Measurements from ENCODE around the gene ANKRD16.
"Not testable (repeated sequence)": the region's sequence is repeated elsewhere in the genome, so short reads cannot be mapped to it uniquely, and the experiment has no call there.

ANKRD16 gene

GRCh38 chr10:5840314-5841307 is 49.1 kb downstream of the ANKRD16 start:
- in situ Hi-C loops (cut with MboI; ENCODE audit: low sequenced_read_pairs): no loop called here

- in situ Hi-C loops (cut with MboI; ENCODE audit: low sequenced_read_pairs): not testable (repeated sequence)
Observed at GRCh38 chr10:5836181-5836580, 53.5 kb downstream of the ANKRD16 start.

- in situ Hi-C loops (cut with MboI; ENCODE audit: low sequenced_read_pairs): no loop called here
Observed at GRCh38 chr10:5835446-5836095, 54.1 kb downstream of the ANKRD16 start.

- in situ Hi-C loops (cut with MboI; ENCODE audit: low sequenced_read_pairs): no loop called here
Observed at GRCh38 chr10:5833814-5834213, 55.9 kb downstream of the ANKRD16 start.

GRCh38 chr10:5832946-5833345 is 56.7 kb downstream of the ANKRD16 start:
- in situ Hi-C loops (cut with MboI; ENCODE audit: low sequenced_read_pairs): no loop called here

- in situ Hi-C loops (cut with MboI; ENCODE audit: low sequenced_read_pairs): no loop called here
Observed at GRCh38 chr10:5831446-5831782, 58.3 kb downstream of the ANKRD16 start.

GRCh38 chr10:5830629-5831445 is 58.9 kb downstream of the ANKRD16 start:
- in situ Hi-C loops (cut with MboI; ENCODE audit: low sequenced_read_pairs): no loop called here

GRCh38 chr10:5829267-5829666 is 60.4 kb downstream of the ANKRD16 start:
- in situ Hi-C loops (cut with MboI; ENCODE audit: low sequenced_read_pairs): no loop called here

- in situ Hi-C loops (cut with MboI; ENCODE audit: low sequenced_read_pairs): no loop called here
Observed at GRCh38 chr10:5828725-5829124, 61.0 kb downstream of the ANKRD16 start.

GRCh38 chr10:5827841-5828240 is 61.9 kb downstream of the ANKRD16 start:
- in situ Hi-C loops (cut with MboI; ENCODE audit: low sequenced_read_pairs): no loop called here

GRCh38 chr10:5826511-5826910 is 63.2 kb downstream of the ANKRD16 start:
- in situ Hi-C loops (cut with MboI; ENCODE audit: low sequenced_read_pairs): not testable (repeated sequence)

GRCh38 chr10:5818894-5819293 is 70.8 kb downstream of the ANKRD16 start:
- in situ Hi-C loops (cut with MboI; ENCODE audit: low sequenced_read_pairs): no loop called here

- in situ Hi-C loops (cut with MboI; ENCODE audit: low sequenced_read_pairs): no loop called here
Observed at GRCh38 chr10:5818048-5818331, 71.7 kb downstream of the ANKRD16 start.

- in situ Hi-C loops (cut with MboI; ENCODE audit: low sequenced_read_pairs): no loop called here
Observed at GRCh38 chr10:5817322-5818047, 72.2 kb downstream of the ANKRD16 start.

GRCh38 chr10:5816170-5816569 is 73.5 kb downstream of the ANKRD16 start:
- in situ Hi-C loops (cut with MboI; ENCODE audit: low sequenced_read_pairs): no loop called here

- in situ Hi-C loops (cut with MboI; ENCODE audit: low sequenced_read_pairs): no loop called here
Observed at GRCh38 chr10:5814110-5815107, 75.3 kb downstream of the ANKRD16 start.

- in situ Hi-C loops (cut with MboI; ENCODE audit: low sequenced_read_pairs): no loop called here
Observed at GRCh38 chr10:5813341-5814109, 76.2 kb downstream of the ANKRD16 start, which contains the start of gene GDI2. GDI2 (minus strand) TSS chr10:5813434; CDS start chr10:5813258, 176 bp downstream.

- in situ Hi-C loops (cut with MboI; ENCODE audit: low sequenced_read_pairs): no loop called here
Observed at GRCh38 chr10:5813091-5813340, 76.7 kb downstream of the ANKRD16 start.

Measured in HL-60/S4 treated with phorbol 12-myristate 13-acetate at 8.2 ng/mL for 4 days and 3 days (cell line).